Measurements from ENCODE around the gene DLG5. TPM values are rescaled to one million over a fixed set of nuclear protein-coding genes. Genes with fewer than 3 reads are reported as not detected.

Gene DLG5
- total and polyA plus RNA-seq, 9 of the 15 experiments (the other 6 are each of a cell fraction or from before 2014, with no cell fraction given), result 1.4 to 26.8 (median 11.2) TPM

GRCh38 chr10:77925795-77926565, 575 bp downstream of the DLG5 start (continued):
- TF ChIP-seq GTF3C2 (IDR thresholded peaks at IDR 0.05; ENCODE audit: borderline replicate concordance, extremely low read depth, insufficient read length), result no peak
- no peak for TF ChIP-seq JUNB (CRISPR knock-in tag; conservative IDR thresholded peaks at IDR 0.05)
- no peak for TF ChIP-seq HLTF (IDR thresholded peaks at IDR 0.05)
- peak; percentile 51 for TF ChIP-seq PHF20 (IDR thresholded peaks at IDR 0.05; ENCODE audit: partially characterized antibody)
- no peak for TF ChIP-seq NEUROD1 (IDR thresholded peaks at IDR 0.05; ENCODE audit: borderline replicate concordance, low read depth, low read length, partially characterized antibody)
- no peak for TF ChIP-seq GATAD2A (IDR thresholded peaks at IDR 0.05)
- TF ChIP-seq ELF4 (CRISPR knock-in tag; IDR thresholded peaks at IDR 0.05), result no peak
- TF ChIP-seq SLC30A9 (CRISPR knock-in tag; IDR thresholded peaks at IDR 0.05), result no peak
- peak; percentile 41 for TF ChIP-seq PCBP1 (IDR thresholded peaks at IDR 0.05; ENCODE audit: low read depth, low read length, poor library complexity, severe bottlenecking)
- TF ChIP-seq HOXB6 (CRISPR knock-in tag; IDR thresholded peaks at IDR 0.05; ENCODE audit: borderline replicate concordance), result no peak
- no peak for TF ChIP-seq ZBTB11 (CRISPR knock-in tag; IDR thresholded peaks at IDR 0.05)
- 0 out of 2 replicates have a peak, but pooled peaks have one; percentile 53 for TF ChIP-seq ZBTB49 (CRISPR knock-in tag; IDR thresholded peaks at IDR 0.05; ENCODE audit: borderline replicate concordance)
- TF ChIP-seq JUN (IDR thresholded peaks at IDR 0.05; ENCODE audit: borderline replicate concordance, low read depth, low read length), result no peak
- no peak for TF ChIP-seq JUN (CRISPR knock-in tag; IDR thresholded peaks at IDR 0.05; ENCODE audit: borderline replicate concordance)
- TF ChIP-seq NRF1 (conservative IDR thresholded peaks at IDR 0.05 in 1 of 2, IDR thresholded peaks at IDR 0.05 in 1 of 2), result 0 out of 4 replicates have a peak, but pooled peaks of 1 of the 2 experiments have one; percentile 16
- no peak for TF ChIP-seq TBL1XR1 (IDR thresholded peaks at IDR 0.05; ENCODE audit: low read length in 2 of 2)
- no peak for TF ChIP-seq ARNT (IDR thresholded peaks at IDR 0.05)
- TF ChIP-seq ZNF133 (CRISPR knock-in tag; IDR thresholded peaks at IDR 0.05), result no peak
- TF ChIP-seq SOX6 (IDR thresholded peaks at IDR 0.05), result no peak
